HCT116 (cell line): ENCODE measurements around the gene LRRN2. TPM values are rescaled to one million over a fixed set of nuclear protein-coding genes. Genes with fewer than 3 reads are reported as not detected.

Experiments used
- ATAC-seq: fragments of 200-7000 bp; cut with Tn5 transposase; 2 replicates; pipeline ENCODE4 v1.9.1; 2020; ENCODE audit warnings: mild to moderate bottlenecking, moderate library complexity
- BruUV-seq: library from RNA; stranded (reverse); fragments of 400-500 nt; replicated peaks from 2 replicates; lab custom pipeline; 2021; lab: Mats Ljungman, UMichigan
- CTCF ChIA-PET: fragments of 300-600 bp; sonication (Branson Sonifier 250); formaldehyde crosslinking; loops from one replicate; lab custom pipeline; 2021; ENCODE audit warnings: antibody characterized with exemption; lab: Charles Lee
- POLR2A ChIA-PET: fragments of 300-600, 350-600 bp; sonication (Branson Sonifier 250); formaldehyde crosslinking; loops from one replicate; lab custom pipeline; 2021; ENCODE audit warnings: antibody characterized with exemption; lab: Charles Lee
- RAD21 ChIA-PET, 2 experiments: fragments of 300-600 bp; sonication (Branson Sonifier 250); formaldehyde crosslinking; loops; one replicate each; lab custom pipeline; 2023; ENCODE audit warnings: low total read pairs in 2 of 2; ENCODE audit not compliant: uncharacterized antibody in 2 of 2, unreplicated experiment in 2 of 2, low non-redundant PET in 1 of 2; lab: Charles Lee
- DNase-seq: peaks from one replicate; pipeline ENCODE4 v3.0.0-alpha.2; 2010; ENCODE audit warnings: low read depth, low spot score
- H2AFZ ChIP-seq: fragments of 200-600 bp; shearing (Covaris generic), sonication (generic); 2 replicates; pipeline ENCODE4 v1.6.1; 2017; ENCODE audit warnings: low read depth, mixed run types, mixed read lengths, antibody characterized with exemption, low read length; ENCODE audit not compliant: poor library complexity, severe bottlenecking
- H3K27ac ChIP-seq: 2 replicates; pipeline ENCODE4 v1.5.1; 2012; ENCODE audit warnings: low read depth, low read length
- H3K27me3 ChIP-seq: fragments of 200-600 bp; sonication (generic); 2 replicates; pipeline ENCODE4 v1.6.1; 2016; ENCODE audit warnings: mixed run types, low read length, mixed read lengths; ENCODE audit not compliant: insufficient read depth
- H3K36me3 ChIP-seq, 2 experiments: fragments of 200-500 bp in 1 of 2; fragments of 200-600 bp in 1 of 2; sonication (Bioruptor generic) in 1 of 2; sonication (generic) in 1 of 2; 2 replicates each; pipeline versions ENCODE4 v1.5.1 to v1.6.1; 2014 to 2016; ENCODE audit warnings: low read length in 2 of 2, inconsistent platforms in 1 of 2, mixed read lengths in 1 of 2, mixed run types in 1 of 2; ENCODE audit not compliant: insufficient read depth in 2 of 2, control insufficient read depth in 1 of 2
- H3K4me1 ChIP-seq, 2 experiments: fragments of 200-600 bp in 1 of 2; sonication (generic) in 1 of 2; 2 replicates each; pipeline versions ENCODE4 v1.5.1 to v1.6.1; 2012 to 2017; ENCODE audit warnings: low read length in 2 of 2, inconsistent platforms in 1 of 2, mild to moderate bottlenecking in 1 of 2, mixed read lengths in 1 of 2, mixed run types in 1 of 2, moderate library complexity in 1 of 2; ENCODE audit not compliant: insufficient read depth in 2 of 2, control insufficient read depth in 1 of 2
- H3K4me2 ChIP-seq: fragments of 200-600 bp; sonication (generic); 2 replicates; pipeline ENCODE4 v1.6.1; 2017; ENCODE audit warnings: mixed run types, low read length, mixed read lengths
- H3K4me3 ChIP-seq, 2 experiments: fragments of 200-600 bp in 1 of 2; sonication (generic) in 1 of 2; replicated peaks in 1 of 2; 2 replicates each; pipeline ENCODE4 v1.5.1; 2011 to 2016; ENCODE audit warnings: low read length in 2 of 2, control low read depth in 1 of 2, low read depth in 1 of 2, mild to moderate bottlenecking in 1 of 2, mixed read lengths in 1 of 2, mixed run types in 1 of 2
- H3K79me2 ChIP-seq: fragments of 200-600 bp; sonication (generic); 2 replicates; pipeline ENCODE4 v1.6.1; 2017; ENCODE audit warnings: mild to moderate bottlenecking, mixed run types, low read length, moderate library complexity, mixed read lengths; ENCODE audit not compliant: insufficient read depth
- H3K9ac ChIP-seq: fragments of 200-600 bp; sonication (generic); 2 replicates; pipeline ENCODE4 v1.6.1; 2016; ENCODE audit warnings: low read length, mixed read lengths
- H3K9me2 ChIP-seq: fragments of 200-600 bp; sonication (generic), shearing (Covaris generic); 2 replicates; pipeline ENCODE4 v1.6.1; 2017; ENCODE audit warnings: mixed run types, mild to moderate bottlenecking, moderate library complexity; ENCODE audit not compliant: insufficient read depth
- H3K9me3 ChIP-seq, 2 experiments: fragments of 200-500 bp in 1 of 2; fragments of 200-600 bp in 1 of 2; sonication (Bioruptor generic) in 1 of 2; sonication (generic) in 1 of 2; 2 replicates each; pipeline ENCODE4 v1.6.1; 2014 to 2017; ENCODE audit warnings: low read length in 2 of 2, mixed read lengths in 2 of 2, inconsistent platforms in 1 of 2, low read depth in 1 of 2, mild to moderate bottlenecking in 1 of 2, mixed run types in 1 of 2, moderate library complexity in 1 of 2; ENCODE audit not compliant: control insufficient read depth in 1 of 2, insufficient read depth in 1 of 2
- H4K20me1 ChIP-seq: fragments of 200-600 bp; sonication (generic), shearing (Covaris generic); 2 replicates; pipeline ENCODE4 v1.6.1; 2017; ENCODE audit warnings: mixed run types, mild to moderate bottlenecking, moderate library complexity; ENCODE audit not compliant: insufficient read depth
- EGR1 ChIP-seq: IDR thresholded peaks from 2 replicates; pipeline ENCODE4 v1.6.1; 2012; ENCODE audit warnings: low read depth
- ELF1 ChIP-seq: IDR thresholded peaks from 2 replicates; pipeline ENCODE4 v1.6.1; 2012; ENCODE audit warnings: low read depth, borderline replicate concordance
- EZH2phosphoT487 ChIP-seq: fragments of 200-600 bp; IDR thresholded peaks from 2 replicates; pipeline ENCODE4 v1.6.1; 2018; ENCODE audit warnings: antibody characterized with exemption, borderline replicate concordance
- POLR2AphosphoS5 ChIP-seq: IDR thresholded peaks from 2 replicates; pipeline ENCODE4 v1.6.1; 2011; ENCODE audit warnings: mild to moderate bottlenecking, low read depth, low read length, moderate library complexity
- RAD21 ChIP-seq: IDR thresholded peaks from 2 replicates; pipeline ENCODE4 v1.6.1; 2012; ENCODE audit warnings: low read depth, mild to moderate bottlenecking
- SIN3A ChIP-seq: IDR thresholded peaks from 2 replicates; pipeline ENCODE4 v1.6.1; 2012; ENCODE audit warnings: low read depth
- SP1 ChIP-seq: IDR thresholded peaks from 2 replicates; pipeline ENCODE4 v1.6.1; 2012; ENCODE audit warnings: low read depth
- SRF ChIP-seq: IDR thresholded peaks from 2 replicates; pipeline ENCODE4 v1.6.1; 2012; ENCODE audit warnings: low read depth
- TCF7L2 ChIP-seq: IDR thresholded peaks from 2 replicates; pipeline ENCODE4 v1.7.0; 2011; ENCODE audit warnings: borderline replicate concordance, inconsistent platforms; ENCODE audit not compliant: insufficient read depth, insufficient read length; ENCODE audit errors: extremely low read depth
- YY1 ChIP-seq: IDR thresholded peaks from 2 replicates; pipeline ENCODE4 v1.6.1; 2011; ENCODE audit warnings: low read length, low read depth, moderate library complexity, mild to moderate bottlenecking; ENCODE audit not compliant: insufficient replicate concordance; ENCODE audit errors: extremely low read depth
- ZFX ChIP-seq: fragments of 450-650 bp; IDR thresholded peaks from 2 replicates; pipeline ENCODE4 v1.6.1; 2017
- ZNF274 ChIP-seq: fragments of 200-500 bp; sonication (Bioruptor generic); IDR thresholded peaks from 2 replicates; pipeline ENCODE4 v1.6.1; 2014; ENCODE audit warnings: mild to moderate bottlenecking, low read depth, low read length, inconsistent platforms
- intact Hi-C: fragments of 100-400 bp; cut with micrococcal nuclease; formaldehyde crosslinking; loops from 2 replicates; pipeline ENCODE4 v1.10.0; 2022
- total RNA-seq: library from RNA; stranded (reverse); gene quantifications from one replicate; pipeline ENCODE4 v1.2.1, GENCODE V29; 2021; ENCODE audit not compliant: unreplicated experiment
- TF ChIP-seq, protein P1 (sequence below), 3 experiments: fragments of 200-600 bp in 1 of 3; sonication (generic) in 1 of 3; IDR thresholded peaks in 2 of 3; conservative IDR thresholded peaks in 1 of 3; 2 replicates each; pipeline ENCODE4 v1.5.1; 2012 to 2017; ENCODE audit warnings: low read depth in 2 of 3, low read length in 2 of 3, antibody characterized with exemption in 1 of 3, borderline replicate concordance in 1 of 3, control low read depth in 1 of 3, mild to moderate bottlenecking in 1 of 3, mixed read lengths in 1 of 3, mixed run types in 1 of 3, moderate library complexity in 1 of 3; ENCODE audit not compliant: insufficient read depth in 1 of 3
- TF ChIP-seq, protein P2 (sequence below): IDR thresholded peaks from 2 replicates; pipeline ENCODE4 v1.6.1; 2011; ENCODE audit warnings: mild to moderate bottlenecking, low read length, moderate library complexity; ENCODE audit not compliant: insufficient replicate concordance; ENCODE audit errors: extremely low read depth

LRRN2 gene
- total RNA-seq, 1 experiment from 2014 or later = 3.2 TPM

DNA sequence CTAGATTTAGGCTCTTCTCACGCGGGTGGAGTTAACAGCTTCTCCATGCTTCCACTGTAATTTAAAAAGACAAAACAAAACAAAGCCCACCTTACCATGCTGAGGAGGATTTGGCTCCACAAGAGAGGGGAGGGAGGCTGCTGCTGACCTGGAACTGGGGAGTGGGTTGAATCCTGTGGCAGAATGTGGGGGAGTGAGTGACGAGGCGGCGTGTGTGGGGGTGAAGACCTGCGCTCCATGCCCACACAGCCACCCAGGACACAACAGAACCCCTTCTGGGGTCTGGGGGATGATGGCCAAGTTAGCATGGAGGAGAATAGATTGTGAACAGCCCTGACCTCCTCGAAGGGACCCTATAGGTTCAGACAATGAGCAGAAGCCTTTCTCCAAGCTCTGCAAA is 44.0 kb upstream of the LRRN2 start:
- Histone ChIP-seq H3K9me2 (no peaks in the 10 kb centered on the region), H3K9me3 (no peaks in the 10 kb centered on the region), H3K4me3 (no peak overlapping the region), H4K20me1 (no peaks in the 10 kb centered on the region), H2AFZ (no peak overlapping the region), H3K4me2 (no peak overlapping the region), H3K9ac (no peak overlapping the region), H3K79me2 (no peaks in the 10 kb centered on the region), H3K27ac (no peak overlapping the region), H3K36me3 (no peaks in the 10 kb centered on the region), H3K27me3 (no peaks in the 10 kb centered on the region), H3K4me1 (peaks cover 0 to 16% of the 10 kb centered on the region in 2 experiments; a peak in 2 of 4 replicates)
- POLR2A ChIA-PET = no interaction called here
- DNase-seq (no peak), ATAC-seq (no peak)
- CTCF ChIA-PET = no interaction called here
- intact Hi-C loops = no loop called here
- RAD21 ChIA-PET = no interaction called here
- TF ChIP-seq SIN3A (no peak), SRF (no peak), SP1 (no peak), ZFX (no peak), EGR1 (no peak), ELF1 (no peak), RAD21 (no peak), ZNF274 (no peak), POLR2AphosphoS5 (no peak), TCF7L2 (no peak), EZH2phosphoT487 (no peak), YY1 (no peak)
- TF ChIP-seq, protein P1, sequence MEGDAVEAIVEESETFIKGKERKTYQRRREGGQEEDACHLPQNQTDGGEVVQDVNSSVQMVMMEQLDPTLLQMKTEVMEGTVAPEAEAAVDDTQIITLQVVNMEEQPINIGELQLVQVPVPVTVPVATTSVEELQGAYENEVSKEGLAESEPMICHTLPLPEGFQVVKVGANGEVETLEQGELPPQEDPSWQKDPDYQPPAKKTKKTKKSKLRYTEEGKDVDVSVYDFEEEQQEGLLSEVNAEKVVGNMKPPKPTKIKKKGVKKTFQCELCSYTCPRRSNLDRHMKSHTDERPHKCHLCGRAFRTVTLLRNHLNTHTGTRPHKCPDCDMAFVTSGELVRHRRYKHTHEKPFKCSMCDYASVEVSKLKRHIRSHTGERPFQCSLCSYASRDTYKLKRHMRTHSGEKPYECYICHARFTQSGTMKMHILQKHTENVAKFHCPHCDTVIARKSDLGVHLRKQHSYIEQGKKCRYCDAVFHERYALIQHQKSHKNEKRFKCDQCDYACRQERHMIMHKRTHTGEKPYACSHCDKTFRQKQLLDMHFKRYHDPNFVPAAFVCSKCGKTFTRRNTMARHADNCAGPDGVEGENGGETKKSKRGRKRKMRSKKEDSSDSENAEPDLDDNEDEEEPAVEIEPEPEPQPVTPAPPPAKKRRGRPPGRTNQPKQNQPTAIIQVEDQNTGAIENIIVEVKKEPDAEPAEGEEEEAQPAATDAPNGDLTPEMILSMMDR (IDR thresholded peaks at IDR 0.05 in 2 of 3, conservative IDR thresholded peaks at IDR 0.05 in 1 of 3; ENCODE audit: borderline replicate concordance in 1 of 3, insufficient read depth in 1 of 3, low read depth in 2 of 3, low read length in 2 of 3) = no peak
- TF ChIP-seq, protein P2, sequence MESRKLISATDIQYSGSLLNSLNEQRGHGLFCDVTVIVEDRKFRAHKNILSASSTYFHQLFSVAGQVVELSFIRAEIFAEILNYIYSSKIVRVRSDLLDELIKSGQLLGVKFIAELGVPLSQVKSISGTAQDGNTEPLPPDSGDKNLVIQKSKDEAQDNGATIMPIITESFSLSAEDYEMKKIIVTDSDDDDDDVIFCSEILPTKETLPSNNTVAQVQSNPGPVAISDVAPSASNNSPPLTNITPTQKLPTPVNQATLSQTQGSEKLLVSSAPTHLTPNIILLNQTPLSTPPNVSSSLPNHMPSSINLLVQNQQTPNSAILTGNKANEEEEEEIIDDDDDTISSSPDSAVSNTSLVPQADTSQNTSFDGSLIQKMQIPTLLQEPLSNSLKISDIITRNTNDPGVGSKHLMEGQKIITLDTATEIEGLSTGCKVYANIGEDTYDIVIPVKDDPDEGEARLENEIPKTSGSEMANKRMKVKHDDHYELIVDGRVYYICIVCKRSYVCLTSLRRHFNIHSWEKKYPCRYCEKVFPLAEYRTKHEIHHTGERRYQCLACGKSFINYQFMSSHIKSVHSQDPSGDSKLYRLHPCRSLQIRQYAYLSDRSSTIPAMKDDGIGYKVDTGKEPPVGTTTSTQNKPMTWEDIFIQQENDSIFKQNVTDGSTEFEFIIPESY = no peak
- BruUV-seq = no TSS peak
